Stimulated activated CD4-positive, alpha-beta T cell treated with anti-CD3 and anti-CD28 coated beads, Interleukin-4, amount 100 ng/mL, for 24 hours (primary cell): ENCODE results near the gene MTA1.

Experiments used
- DNase-seq: peaks from one replicate; pipeline ENCODE4 v3.0.0-alpha.2; 2020

MTA1 gene

DNA sequence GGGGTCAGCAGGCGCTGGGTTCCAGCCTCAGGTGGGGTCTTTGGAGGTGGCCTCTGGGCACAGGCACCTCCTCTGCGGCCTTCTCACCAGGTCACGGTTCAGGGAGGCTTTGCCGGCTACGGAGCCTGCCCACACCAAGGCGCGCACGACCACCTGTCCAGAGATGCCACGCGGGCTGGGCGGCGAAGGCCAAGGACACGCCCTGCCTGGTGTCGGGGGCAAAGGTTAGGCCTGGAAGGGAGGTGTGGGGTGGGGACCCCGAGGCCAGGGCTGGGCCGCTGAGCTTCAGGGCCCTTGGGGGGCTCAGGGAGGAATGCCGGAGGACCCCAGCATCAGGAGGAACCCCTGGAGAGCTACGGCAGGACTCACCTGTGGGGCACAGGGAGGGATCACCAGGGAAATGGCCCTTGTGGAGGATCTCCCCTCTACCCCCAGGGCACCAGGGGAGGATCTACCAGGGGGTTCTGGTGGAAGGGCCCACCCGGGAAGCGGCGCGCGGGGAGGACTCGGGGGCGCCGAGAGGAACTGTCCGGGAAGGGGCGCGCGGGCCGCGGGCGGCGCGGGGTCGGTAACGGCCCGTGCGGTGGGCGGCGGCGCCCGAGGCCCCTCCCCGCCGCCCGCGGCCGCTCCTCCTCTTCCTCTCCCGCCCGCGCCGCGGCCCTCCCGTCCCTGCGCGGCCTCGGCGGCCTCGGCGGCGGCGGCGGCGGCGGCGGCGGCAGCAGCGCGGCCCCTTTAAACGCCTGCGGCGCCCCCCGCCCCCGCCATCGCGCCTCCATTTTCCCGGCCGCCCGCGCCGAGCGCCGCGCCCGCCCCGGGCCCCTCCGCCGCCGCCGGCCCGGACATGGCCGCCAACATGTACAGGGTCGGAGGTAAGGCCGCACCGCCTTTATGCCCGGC lies at the start of gene MTA1:
TSS of gene MTA1 (plus strand) at position 633 of the 897 bp plus-strand sequence. CDS start at position 842, 209 bp downstream.
- DNase-seq, result peak; percentile 45

- DNase-seq, result no peak
Measured at GRCh38 chr14:105374389-105374788, 45.2 kb upstream of the MTA1 start.

GRCh38 chr14:105375635-105376057 lies 44.0 kb upstream of the MTA1 start:
- DNase-seq, result peak; percentile 39

- no peak for DNase-seq
Measured at GRCh38 chr14:105376521-105377440, 42.8 kb upstream of the MTA1 start.

DNA sequence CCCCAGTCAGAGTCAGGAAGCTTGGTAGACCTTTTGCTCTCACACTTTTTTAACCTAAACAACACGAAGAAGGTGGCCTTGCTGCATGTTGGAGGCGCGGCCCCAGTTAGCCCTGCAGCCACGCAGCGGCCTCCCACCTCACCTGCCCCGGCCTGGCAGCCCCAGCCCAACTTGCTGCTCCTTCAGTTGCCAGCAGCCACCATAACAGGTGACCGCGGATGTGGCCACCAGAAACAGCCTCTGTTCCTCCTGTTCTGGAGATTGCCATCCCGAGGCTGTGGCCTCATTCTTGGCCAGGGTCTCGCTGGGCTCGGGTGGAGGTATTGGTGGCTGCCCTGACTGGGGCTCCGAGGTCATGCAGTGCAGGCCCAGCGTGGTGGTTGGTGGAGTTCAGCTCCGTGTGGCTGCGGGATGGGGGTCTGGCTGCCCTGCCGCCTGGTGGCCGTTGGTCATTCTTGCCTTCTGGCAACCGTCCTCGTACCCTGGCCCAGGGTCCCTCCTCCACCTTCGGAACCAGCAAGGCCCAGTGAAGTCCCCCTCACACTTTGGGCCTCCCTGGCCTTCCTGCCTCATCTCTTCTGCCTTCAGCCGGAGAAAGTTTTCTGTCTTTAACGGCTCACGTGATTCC lies 42.0 kb upstream of the MTA1 start:
- no peak for DNase-seq

DNA sequence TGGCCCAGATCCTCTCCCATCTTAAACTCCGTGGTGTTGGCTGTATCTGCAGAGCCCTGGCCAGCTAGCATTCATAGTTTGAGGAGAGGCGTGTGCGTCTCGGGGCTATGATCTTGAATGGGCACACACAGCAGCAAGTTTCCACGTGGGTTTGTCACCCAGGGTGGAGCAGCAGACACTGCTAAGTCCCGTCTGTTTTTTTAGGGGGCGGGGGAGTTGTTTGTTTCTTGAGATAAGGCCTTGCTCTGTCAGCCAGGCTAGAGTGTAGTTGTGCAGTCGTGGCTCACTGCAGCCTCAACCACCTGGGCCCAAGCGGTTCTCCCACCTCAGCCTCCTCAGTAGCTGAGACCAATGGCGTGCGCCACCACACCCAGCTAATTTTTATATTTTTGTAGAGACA lies 41.4 kb upstream of the MTA1 start:
- DNase-seq, result no peak

GRCh38 chr14:105378873-105379685 lies 40.5 kb upstream of the MTA1 start:
- no peak for DNase-seq

GRCh38 chr14:105379946-105380345 lies 39.7 kb upstream of the MTA1 start:
- DNase-seq, result no peak

GRCh38 chr14:105380756-105381155 lies 38.9 kb upstream of the MTA1 start:
- DNase-seq, result no peak

GRCh38 chr14:105381446-105382342 lies 37.9 kb upstream of the MTA1 start:
- DNase-seq, result no peak

DNA sequence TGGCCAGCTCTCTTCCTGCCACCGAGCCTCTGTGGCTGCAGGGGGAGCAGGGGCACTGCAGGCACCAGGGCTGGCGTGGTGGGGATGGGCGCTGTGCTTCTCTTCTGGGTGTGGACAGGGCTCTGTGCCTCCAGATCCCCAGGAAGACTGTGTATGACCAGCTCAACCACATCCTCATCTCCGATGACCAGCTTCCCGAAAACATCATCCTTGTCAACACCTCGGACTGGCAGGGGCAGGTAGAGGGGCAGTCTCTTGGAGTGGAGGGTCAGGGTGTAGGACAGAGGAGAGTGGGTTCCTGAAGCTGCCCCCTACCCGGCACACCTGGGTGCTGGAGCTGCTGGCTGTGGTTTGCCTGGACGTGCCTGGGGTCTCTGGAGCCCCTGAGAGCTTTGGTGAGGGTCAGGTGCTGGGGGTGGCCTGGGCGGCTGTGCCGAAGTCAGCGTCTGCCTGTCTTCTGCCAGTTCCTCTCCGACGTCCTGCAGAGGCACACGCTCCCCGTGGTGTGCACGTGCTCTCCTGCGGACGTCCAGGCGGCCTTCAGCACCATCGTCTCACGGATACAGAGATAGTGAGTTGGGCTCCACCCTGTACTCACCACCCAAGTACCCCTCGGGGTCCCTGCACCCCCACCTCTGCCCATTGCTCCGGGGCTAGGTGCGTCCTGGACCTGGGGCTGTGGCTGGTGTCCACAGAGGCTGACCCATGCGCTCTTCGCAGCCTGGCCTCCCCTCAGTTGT lies 37.1 kb upstream of the MTA1 start:
- DNase-seq, result no peak

DNA sequence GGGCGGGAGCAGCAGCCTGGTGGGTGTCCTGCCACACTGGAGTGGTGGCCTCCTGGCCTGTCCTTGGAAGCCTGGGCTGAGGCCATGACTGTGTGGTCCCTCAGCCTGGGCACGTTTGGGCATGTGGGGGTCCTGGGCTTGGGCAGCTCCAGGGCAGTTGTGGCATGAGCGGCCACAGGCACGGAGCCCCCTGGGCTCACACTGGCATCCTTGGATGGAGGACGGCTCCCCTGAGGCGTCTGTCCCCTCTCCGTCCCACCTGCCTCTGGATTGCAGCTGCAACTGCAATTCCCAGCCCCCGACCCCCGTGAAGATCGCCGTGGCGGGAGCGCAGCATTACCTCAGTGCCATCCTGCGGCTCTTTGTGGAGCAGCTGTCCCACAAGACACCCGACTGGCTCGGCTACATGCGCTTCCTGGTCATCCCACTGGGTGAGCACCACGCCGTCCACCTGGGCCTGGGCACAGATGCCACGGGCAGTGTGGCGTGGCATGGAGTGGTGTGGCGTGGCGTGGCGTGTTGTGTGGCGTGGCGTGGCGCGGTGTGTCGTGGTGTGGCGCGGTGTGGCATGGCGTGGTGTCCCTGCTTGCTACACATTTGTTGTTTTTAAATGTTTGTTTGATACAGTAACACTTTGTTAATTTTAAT lies 36.4 kb upstream of the MTA1 start:
- no peak for DNase-seq

DNA sequence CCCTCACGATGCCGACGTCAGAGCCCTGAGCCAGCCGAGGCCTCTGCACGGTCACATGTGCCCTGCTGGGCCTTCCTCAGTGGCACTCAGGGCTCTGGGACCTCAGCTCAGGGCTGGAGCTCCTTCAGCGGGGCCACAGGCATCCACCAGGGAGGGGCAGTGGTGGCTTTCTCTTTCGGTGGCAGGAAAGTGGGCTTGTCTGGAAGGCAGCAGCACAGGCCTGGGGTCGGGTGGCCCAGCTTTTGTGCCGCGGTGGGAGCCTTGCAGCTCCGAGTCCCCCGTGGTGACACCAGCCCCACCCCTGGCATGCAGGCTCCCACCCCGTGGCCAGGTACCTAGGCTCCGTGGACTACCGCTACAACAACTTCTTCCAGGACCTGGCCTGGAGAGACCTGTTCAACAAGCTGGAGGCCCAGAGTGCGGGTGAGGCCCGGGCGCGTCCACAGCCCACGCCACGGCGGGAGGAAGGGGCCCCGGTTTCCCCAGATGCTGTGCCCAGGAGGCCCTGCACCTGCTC lies 35.5 kb upstream of the MTA1 start:
- DNase-seq, result no peak

DNA sequence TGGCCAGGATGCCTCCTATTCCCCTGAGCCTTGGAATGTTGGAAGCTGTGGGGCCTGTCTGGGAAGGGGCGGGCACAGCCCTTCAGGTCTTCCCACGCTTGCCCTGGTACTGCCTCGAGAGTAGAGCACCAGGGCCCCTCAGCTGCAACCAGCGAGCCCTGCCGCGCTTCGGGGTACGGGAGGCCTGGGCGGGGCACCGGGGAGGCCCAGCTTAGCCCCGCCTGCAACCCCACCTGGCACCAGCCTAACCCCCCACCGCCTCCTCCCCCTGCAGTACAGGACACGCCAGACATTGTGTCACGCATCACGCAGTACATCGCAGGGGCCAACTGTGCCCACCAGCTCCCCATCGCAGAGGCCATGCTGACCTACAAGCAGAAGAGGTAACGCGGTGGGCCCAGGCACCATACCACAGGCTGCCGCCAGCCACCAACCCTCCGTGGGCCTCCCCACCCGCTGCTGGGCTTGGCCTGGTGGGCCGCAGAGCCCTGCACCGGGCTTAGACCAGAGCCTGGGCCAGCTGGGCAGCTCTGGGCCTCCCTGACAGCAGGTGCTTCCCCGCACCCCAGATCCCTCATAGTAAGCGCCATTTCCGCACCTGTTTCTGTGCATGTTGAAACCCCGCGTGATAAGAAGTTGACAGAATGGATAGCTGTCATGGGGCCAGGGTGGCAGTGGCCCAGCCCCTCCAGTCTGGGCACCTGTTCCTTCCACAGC lies 34.9 kb upstream of the MTA1 start:
- DNase-seq, result no peak

- no peak for DNase-seq
Measured at GRCh38 chr14:105385322-105385637, 34.3 kb upstream of the MTA1 start.

DNA sequence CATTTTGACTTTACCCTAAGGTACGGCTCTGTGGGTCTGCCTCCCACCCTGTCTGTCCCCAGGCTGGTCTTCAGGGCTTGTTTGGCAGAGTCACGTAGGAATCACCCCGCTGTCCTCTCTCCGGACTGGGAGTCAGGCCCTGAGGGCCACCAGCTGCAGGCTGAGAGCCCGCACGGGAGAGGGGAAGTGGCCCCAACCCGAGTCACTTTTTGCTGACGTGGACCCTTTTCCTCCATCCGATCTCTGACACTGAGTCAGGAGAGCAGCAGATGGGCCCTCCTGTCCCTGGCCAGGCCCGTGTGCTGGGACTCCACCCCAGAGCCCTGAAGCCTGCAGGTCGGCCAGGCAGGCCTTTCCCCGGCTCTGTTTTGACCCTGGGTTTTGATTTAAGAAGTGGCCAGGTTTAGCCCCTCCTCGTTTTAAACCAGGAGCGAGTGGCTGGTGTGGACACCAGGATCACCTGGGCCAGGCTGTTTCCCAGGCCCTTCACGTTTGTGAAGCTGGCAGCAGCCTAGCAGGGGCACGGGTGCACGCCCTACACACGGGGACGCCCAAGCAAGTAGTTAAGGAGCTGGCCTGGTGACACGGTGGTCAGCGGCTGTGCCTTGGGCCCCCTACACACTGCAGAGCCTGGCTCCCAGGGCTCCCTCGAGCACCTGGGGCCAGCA lies 33.8 kb upstream of the MTA1 start:
- no peak for DNase-seq

- no peak for DNase-seq
Measured at GRCh38 chr14:105386581-105387529, 32.8 kb upstream of the MTA1 start.
